Esophagus muscularis mucosa (tissue), 3 donors: ENCODE data around the gene SQSTM1.

ENCODE experiments used
- POLR2A ChIP-seq: fragments of 450-650 bp; IDR thresholded peaks from one replicate; pipeline ENCODE4 v1.6.1; 2017; ENCODE audit warnings: antibody characterized with exemption, moderate library complexity, mild to moderate bottlenecking, low read depth
- POLR2AphosphoS5 ChIP-seq, 2 donors: sonication (generic); formaldehyde crosslinking; IDR thresholded peaks; one replicate each; pipeline ENCODE4 v1.6.1; 2017; ENCODE audit warnings: antibody characterized with exemption in 2 of 2
- TF ChIP-seq, protein P1 (sequence below), 3 experiments: fragments of 200-600 bp in 2 of 3; fragments of 450-650 bp in 1 of 3; sonication (generic) in 2 of 3; IDR thresholded peaks; one replicate each; pipeline ENCODE4 v1.5.1; 2017 to 2019; ENCODE audit warnings: antibody characterized with exemption in 3 of 3, mild to moderate bottlenecking in 2 of 3, moderate library complexity in 1 of 3

DNA sequence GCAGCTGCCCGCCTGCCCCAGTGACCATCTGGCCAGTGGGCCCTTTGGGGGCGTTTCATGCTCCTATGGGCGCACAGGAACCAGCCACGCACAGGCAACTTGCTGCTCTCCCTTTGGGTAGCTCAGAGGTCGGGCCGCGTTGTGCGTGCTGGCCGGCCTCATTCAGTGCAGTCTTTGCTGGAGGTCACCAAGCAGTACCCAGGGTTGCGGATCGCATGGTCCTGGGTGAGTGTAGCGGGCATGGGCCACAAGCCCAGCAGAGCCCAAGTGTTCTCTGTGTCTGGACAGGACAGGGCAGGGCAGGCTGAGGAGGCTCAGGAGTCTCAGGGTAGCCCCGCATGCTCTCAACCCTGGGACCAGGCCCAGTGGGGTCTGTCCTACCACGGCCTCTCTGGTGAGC lies 47.8 kb downstream of the SQSTM1 start:
- TF ChIP-seq, protein P1, sequence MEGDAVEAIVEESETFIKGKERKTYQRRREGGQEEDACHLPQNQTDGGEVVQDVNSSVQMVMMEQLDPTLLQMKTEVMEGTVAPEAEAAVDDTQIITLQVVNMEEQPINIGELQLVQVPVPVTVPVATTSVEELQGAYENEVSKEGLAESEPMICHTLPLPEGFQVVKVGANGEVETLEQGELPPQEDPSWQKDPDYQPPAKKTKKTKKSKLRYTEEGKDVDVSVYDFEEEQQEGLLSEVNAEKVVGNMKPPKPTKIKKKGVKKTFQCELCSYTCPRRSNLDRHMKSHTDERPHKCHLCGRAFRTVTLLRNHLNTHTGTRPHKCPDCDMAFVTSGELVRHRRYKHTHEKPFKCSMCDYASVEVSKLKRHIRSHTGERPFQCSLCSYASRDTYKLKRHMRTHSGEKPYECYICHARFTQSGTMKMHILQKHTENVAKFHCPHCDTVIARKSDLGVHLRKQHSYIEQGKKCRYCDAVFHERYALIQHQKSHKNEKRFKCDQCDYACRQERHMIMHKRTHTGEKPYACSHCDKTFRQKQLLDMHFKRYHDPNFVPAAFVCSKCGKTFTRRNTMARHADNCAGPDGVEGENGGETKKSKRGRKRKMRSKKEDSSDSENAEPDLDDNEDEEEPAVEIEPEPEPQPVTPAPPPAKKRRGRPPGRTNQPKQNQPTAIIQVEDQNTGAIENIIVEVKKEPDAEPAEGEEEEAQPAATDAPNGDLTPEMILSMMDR (IDR thresholded peaks at IDR 0.05), result no peak
- no peak for TF ChIP-seq POLR2A
- no peak for TF ChIP-seq POLR2AphosphoS5 (IDR thresholded peaks at IDR 0.05)
